ENCODE data around the gene RBM42. TPM values are rescaled to one million over a fixed set of nuclear protein-coding genes. Genes with fewer than 3 reads are reported as not detected.

RBM42 gene
- total RNA-seq, 1 donor from 2014 or later = 76.0 TPM

DNA sequence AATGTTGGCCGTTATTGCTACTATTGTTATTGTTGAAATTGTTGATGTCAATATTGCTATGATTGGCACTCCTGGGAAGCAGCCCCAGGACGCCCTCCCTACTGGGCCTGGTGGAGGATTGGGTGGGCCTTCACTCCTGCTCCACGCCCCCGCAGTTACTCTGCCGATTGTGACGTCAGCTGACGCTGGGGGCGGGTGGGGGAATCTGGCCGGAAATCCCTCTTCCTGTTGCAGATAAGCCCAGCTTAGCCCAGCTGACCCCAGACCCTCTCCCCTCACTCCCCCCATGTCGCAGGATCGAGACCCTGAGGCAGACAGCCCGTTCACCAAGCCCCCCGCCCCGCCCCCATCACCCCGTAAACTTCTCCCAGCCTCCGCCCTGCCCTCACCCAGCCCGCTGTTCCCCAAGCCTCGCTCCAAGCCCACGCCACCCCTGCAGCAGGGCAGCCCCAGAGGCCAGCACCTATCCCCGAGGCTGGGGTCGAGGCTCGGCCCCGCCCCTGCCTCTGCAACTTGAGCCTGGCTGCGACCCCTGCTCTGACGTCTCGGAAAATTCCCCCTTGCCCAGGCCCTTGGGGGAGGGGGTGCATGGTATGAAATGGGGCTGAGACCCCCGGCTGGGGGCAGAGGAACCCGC lies 12.8 kb downstream of the RBM42 start, which contains the start of gene ETV2:
ETV2 (plus strand) TSS at position 231 of the 637 bp plus-strand sequence. CDS start 716 bp downstream, outside the sequence.
- peaks cover 4% of the 10 kb centered on the region for H3K36me3 Mint-ChIP-seq (ENCODE audit: insufficient read depth)
- peaks cover 7% of the 10 kb centered on the region for H3K27me3 Mint-ChIP-seq
- H3K4me1 Mint-ChIP-seq (ENCODE audit: low read depth) = peaks cover 7% of the 10 kb centered on the region
- no peak for DNase-seq (ENCODE audit: low spot score, unreplicated experiment)
- no peak within 1 kb of the TSS for H3K27ac Mint-ChIP-seq
- H3K9me3 Mint-ChIP-seq (ENCODE audit: low read depth) = no peaks in the 10 kb centered on the region
- TF ChIP-seq, protein P1, sequence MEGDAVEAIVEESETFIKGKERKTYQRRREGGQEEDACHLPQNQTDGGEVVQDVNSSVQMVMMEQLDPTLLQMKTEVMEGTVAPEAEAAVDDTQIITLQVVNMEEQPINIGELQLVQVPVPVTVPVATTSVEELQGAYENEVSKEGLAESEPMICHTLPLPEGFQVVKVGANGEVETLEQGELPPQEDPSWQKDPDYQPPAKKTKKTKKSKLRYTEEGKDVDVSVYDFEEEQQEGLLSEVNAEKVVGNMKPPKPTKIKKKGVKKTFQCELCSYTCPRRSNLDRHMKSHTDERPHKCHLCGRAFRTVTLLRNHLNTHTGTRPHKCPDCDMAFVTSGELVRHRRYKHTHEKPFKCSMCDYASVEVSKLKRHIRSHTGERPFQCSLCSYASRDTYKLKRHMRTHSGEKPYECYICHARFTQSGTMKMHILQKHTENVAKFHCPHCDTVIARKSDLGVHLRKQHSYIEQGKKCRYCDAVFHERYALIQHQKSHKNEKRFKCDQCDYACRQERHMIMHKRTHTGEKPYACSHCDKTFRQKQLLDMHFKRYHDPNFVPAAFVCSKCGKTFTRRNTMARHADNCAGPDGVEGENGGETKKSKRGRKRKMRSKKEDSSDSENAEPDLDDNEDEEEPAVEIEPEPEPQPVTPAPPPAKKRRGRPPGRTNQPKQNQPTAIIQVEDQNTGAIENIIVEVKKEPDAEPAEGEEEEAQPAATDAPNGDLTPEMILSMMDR (IDR thresholded peaks at IDR 0.05; ENCODE audit: unreplicated experiment) = no peak
- peak within 1 kb of the TSS; percentile 53 for H3K4me3 Mint-ChIP-seq (ENCODE audit: low read depth)

DNA sequence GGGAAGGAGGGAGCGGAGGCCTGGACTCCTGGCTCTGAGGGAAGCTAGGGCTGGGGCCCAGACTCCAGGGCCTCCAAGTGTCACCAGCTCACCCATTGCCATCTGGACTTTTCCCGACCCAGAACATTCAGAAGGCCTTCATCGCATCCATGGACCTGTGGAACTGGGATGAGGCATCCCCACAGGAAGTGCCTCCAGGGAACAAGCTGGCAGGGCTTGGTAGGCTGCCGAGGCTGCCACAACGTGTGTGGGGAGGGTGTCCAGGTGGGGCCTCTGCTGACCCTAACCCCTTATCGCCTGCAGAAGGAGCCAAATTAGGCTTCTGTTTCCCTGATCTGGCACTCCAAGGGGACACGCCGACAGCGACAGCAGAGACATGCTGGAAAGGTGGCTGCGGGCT lies 13.5 kb downstream of the RBM42 start:
- H3K9me3 Mint-ChIP-seq (ENCODE audit: low read depth) = no peaks in the 10 kb centered on the region
- TF ChIP-seq, protein P1 (IDR thresholded peaks at IDR 0.05; ENCODE audit: unreplicated experiment) = no peak
- H3K27ac Mint-ChIP-seq = no peak overlapping the region
- peaks cover 8% of the 10 kb centered on the region for H3K27me3 Mint-ChIP-seq
- H3K4me3 Mint-ChIP-seq (ENCODE audit: low read depth) = peak overlapping the region; percentile 53
- H3K36me3 Mint-ChIP-seq (ENCODE audit: insufficient read depth) = peaks cover 2% of the 10 kb centered on the region
- DNase-seq (ENCODE audit: low spot score, unreplicated experiment) = no peak
- peaks cover 7% of the 10 kb centered on the region for H3K4me1 Mint-ChIP-seq (ENCODE audit: low read depth)

DNA sequence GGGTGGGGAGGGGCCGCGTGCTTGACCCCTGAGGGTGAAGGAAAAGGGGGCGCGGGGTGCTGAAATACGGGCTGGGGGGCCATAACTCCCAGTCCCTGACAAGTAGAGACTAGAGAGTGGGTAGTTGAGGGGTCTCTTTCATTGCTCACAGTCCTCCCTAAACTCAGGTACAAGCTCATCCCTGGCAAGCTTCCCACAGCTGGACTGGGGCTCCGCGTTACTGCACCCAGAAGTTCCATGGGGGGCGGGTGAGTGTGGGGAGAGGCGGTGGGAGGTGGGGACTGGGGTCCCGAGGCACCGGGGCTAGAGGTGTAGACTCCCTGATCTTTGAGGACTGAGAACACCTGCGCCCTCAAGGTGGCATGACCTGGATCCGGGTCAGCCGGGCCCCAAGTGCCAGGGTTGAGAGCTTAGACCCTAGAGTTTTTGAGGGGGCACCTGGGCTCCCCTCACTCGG lies 14.0 kb downstream of the RBM42 start:
- Mint-ChIP-seq H3K4me3 (ENCODE audit: low read depth) (peak overlapping the region; percentile 79), H3K9me3 (ENCODE audit: low read depth) (no peaks in the 10 kb centered on the region), H3K36me3 (ENCODE audit: insufficient read depth) (peaks cover 2% of the 10 kb centered on the region), H3K4me1 (ENCODE audit: low read depth) (peaks cover 7% of the 10 kb centered on the region), H3K27me3 (peaks cover 8% of the 10 kb centered on the region), H3K27ac (no peak overlapping the region)
- TF ChIP-seq, protein P1 (IDR thresholded peaks at IDR 0.05; ENCODE audit: unreplicated experiment) = no peak
- no peak for DNase-seq (ENCODE audit: low spot score, unreplicated experiment)

DNA sequence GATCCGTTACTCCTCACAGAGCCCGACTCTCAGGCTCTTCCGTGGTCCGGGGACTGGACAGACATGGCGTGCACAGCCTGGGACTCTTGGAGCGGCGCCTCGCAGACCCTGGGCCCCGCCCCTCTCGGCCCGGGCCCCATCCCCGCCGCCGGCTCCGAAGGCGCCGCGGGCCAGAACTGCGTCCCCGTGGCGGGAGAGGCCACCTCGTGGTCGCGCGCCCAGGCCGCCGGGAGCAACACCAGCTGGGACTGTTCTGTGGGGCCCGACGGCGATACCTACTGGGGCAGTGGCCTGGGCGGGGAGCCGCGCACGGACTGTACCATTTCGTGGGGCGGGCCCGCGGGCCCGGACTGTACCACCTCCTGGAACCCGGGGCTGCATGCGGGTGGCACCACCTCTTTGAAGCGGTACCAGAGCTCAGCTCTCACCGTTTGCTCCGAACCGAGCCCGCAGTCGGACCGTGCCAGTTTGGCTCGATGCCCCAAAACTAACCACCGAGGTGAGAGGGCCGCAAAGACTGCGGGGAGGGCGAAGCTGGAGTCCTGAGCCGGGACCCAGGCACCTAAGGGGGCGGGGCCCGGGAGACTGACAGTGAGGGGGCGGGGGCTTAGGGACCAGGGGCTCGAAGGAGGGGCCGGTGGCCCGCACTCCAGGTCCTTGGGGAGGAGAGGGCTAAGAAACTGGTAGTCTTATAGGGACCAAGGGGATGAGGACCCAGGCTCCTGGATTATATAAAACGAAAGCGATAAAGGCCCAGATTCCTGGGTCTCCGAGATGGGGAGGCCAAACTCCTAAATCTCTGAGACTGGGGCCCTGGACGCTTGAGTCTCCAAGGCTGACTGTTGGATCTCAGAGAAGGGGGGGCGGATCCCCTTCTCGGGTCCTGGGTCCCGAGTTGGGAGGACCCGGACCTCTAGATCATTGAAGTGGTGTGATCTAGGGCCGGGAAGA lies 14.7 kb downstream of the RBM42 start:
- TF ChIP-seq, protein P1 (IDR thresholded peaks at IDR 0.05; ENCODE audit: unreplicated experiment) = peak; percentile 24
- H3K27me3 Mint-ChIP-seq = peaks cover 8% of the 10 kb centered on the region
- peak; percentile 69 for DNase-seq (ENCODE audit: low spot score, unreplicated experiment)
- H3K4me3 Mint-ChIP-seq (ENCODE audit: low read depth) = peak overlapping the region; percentile 79
- peak overlapping the region; percentile 89 for H3K27ac Mint-ChIP-seq
- H3K9me3 Mint-ChIP-seq (ENCODE audit: low read depth) = no peaks in the 10 kb centered on the region
- no peaks in the 10 kb centered on the region for H3K36me3 Mint-ChIP-seq (ENCODE audit: insufficient read depth)
- peaks cover 9% of the 10 kb centered on the region for H3K4me1 Mint-ChIP-seq (ENCODE audit: low read depth)
